H7 (cell line): Measurements from ENCODE around the gene KIAA1755. TPM values are rescaled to one million over a fixed set of nuclear protein-coding genes. Genes with fewer than 3 reads are reported as not detected.
A peak's percentile ranks its signal among the peaks of the same experiment; 100 is the strongest.

ENCODE experiments used
- DNase-seq: peaks from one replicate; pipeline ENCODE4 v3.0.0; 2012
- H3K27me3 ChIP-seq: 2 replicates; pipeline ENCODE4 v1.6.0; 2011; ENCODE audit warnings: mild to moderate bottlenecking, low read length; ENCODE audit not compliant: control insufficient read depth, insufficient read depth
- H3K36me3 ChIP-seq: replicated peaks from 2 replicates; pipeline ENCODE4 v1.5.1; 2011; ENCODE audit warnings: low read length; ENCODE audit not compliant: control insufficient read depth, insufficient read depth
- H3K4me3 ChIP-seq: 2 replicates; pipeline ENCODE4 v1.5.1; 2011; ENCODE audit warnings: low read depth, mild to moderate bottlenecking, control low read depth, low read length, moderate library complexity; ENCODE audit not compliant: insufficient read depth
- total RNA-seq: library from RNA; depleted of rRNA; stranded (reverse); fragments of >200 nt; shearing (Covaris generic); gene quantifications from 2 replicates; pipeline ENCODE4 v1.2.3, GENCODE V29; 2014

KIAA1755 gene
- total RNA-seq, 1 experiment from 2014 or later, result 0.24 TPM

- no peaks in the 10 kb centered on the region for H3K27me3 ChIP-seq
- no peak for DNase-seq
- no peak overlapping the region for H3K4me3 ChIP-seq
- no peaks in the 10 kb centered on the region for H3K36me3 ChIP-seq
Measured at GRCh38 chr20:38195521-38195920, 65.0 kb downstream of the KIAA1755 start.

- DNase-seq, result no peak
- Histone ChIP-seq H3K4me3 (no peak overlapping the region), H3K36me3 (no peaks in the 10 kb centered on the region), H3K27me3 (no peaks in the 10 kb centered on the region)
Measured at GRCh38 chr20:38194971-38195504, 65.5 kb downstream of the KIAA1755 start.

- Histone ChIP-seq H3K4me3 (no peak overlapping the region), H3K36me3 (no peaks in the 10 kb centered on the region), H3K27me3 (no peaks in the 10 kb centered on the region)
- DNase-seq, result peak; percentile 17
Measured at GRCh38 chr20:38193586-38194105, 66.9 kb downstream of the KIAA1755 start.

- Histone ChIP-seq H3K36me3 (no peaks in the 10 kb centered on the region), H3K4me3 (no peak overlapping the region), H3K27me3 (no peaks in the 10 kb centered on the region)
- no peak for DNase-seq
Measured at GRCh38 chr20:38192323-38192885, 68.1 kb downstream of the KIAA1755 start.

- Histone ChIP-seq H3K27me3 (no peaks in the 10 kb centered on the region), H3K4me3 (no peak overlapping the region), H3K36me3 (no peaks in the 10 kb centered on the region)
- no peak for DNase-seq
Measured at GRCh38 chr20:38191654-38192053, 68.9 kb downstream of the KIAA1755 start.

- Histone ChIP-seq H3K27me3 (no peaks in the 10 kb centered on the region), H3K4me3 (no peak overlapping the region), H3K36me3 (no peaks in the 10 kb centered on the region)
- no peak for DNase-seq
Measured at GRCh38 chr20:38190936-38191371, 69.6 kb downstream of the KIAA1755 start.

- Histone ChIP-seq H3K27me3 (no peaks in the 10 kb centered on the region), H3K36me3 (no peaks in the 10 kb centered on the region), H3K4me3 (no peak overlapping the region)
- no peak for DNase-seq
Measured at GRCh38 chr20:38190166-38190565, 70.4 kb downstream of the KIAA1755 start.

GRCh38 chr20:38187517-38187916, 73.0 kb downstream of the KIAA1755 start:
- Histone ChIP-seq H3K4me3 (no peak overlapping the region), H3K27me3 (no peaks in the 10 kb centered on the region), H3K36me3 (no peaks in the 10 kb centered on the region)
- DNase-seq, result peak; percentile 54

GRCh38 chr20:38186788-38187221, 73.7 kb downstream of the KIAA1755 start:
- Histone ChIP-seq H3K4me3 (no peak overlapping the region), H3K36me3 (no peaks in the 10 kb centered on the region), H3K27me3 (no peaks in the 10 kb centered on the region)
- DNase-seq, result no peak

GRCh38 chr20:38184101-38184500, 76.4 kb downstream of the KIAA1755 start:
- no peak overlapping the region for H3K4me3 ChIP-seq
- no peaks in the 10 kb centered on the region for H3K36me3 ChIP-seq
- DNase-seq, result no peak
- H3K27me3 ChIP-seq, result no peaks in the 10 kb centered on the region

GRCh38 chr20:38181971-38182370, 78.6 kb downstream of the KIAA1755 start:
- no peaks in the 10 kb centered on the region for H3K36me3 ChIP-seq
- H3K27me3 ChIP-seq, result no peaks in the 10 kb centered on the region

GRCh38 chr20:38181207-38181801, 79.2 kb downstream of the KIAA1755 start:
- H3K27me3 ChIP-seq, result no peaks in the 10 kb centered on the region
- DNase-seq, result no peak
- no peaks in the 10 kb centered on the region for H3K36me3 ChIP-seq
- H3K4me3 ChIP-seq, result no peak overlapping the region

More at GRCh38 chr20:38181971-38182370, 78.6 kb downstream of the KIAA1755 start:
- H3K4me3 ChIP-seq, result no peak overlapping the region
- no peak for DNase-seq

GRCh38 chr20:38180781-38181180, 79.8 kb downstream of the KIAA1755 start:
- DNase-seq, result no peak
- H3K36me3 ChIP-seq, result no peaks in the 10 kb centered on the region

GRCh38 chr20:38179846-38180245, 80.7 kb downstream of the KIAA1755 start:
- no peaks in the 10 kb centered on the region for H3K36me3 ChIP-seq
- no peaks in the 10 kb centered on the region for H3K27me3 ChIP-seq
- no peak overlapping the region for H3K4me3 ChIP-seq
- DNase-seq, result no peak

More at GRCh38 chr20:38180781-38181180, 79.8 kb downstream of the KIAA1755 start:
- no peaks in the 10 kb centered on the region for H3K27me3 ChIP-seq
- no peak overlapping the region for H3K4me3 ChIP-seq

GRCh38 chr20:38178581-38178980, 82.0 kb downstream of the KIAA1755 start:
- no peak for DNase-seq
- no peak overlapping the region for H3K4me3 ChIP-seq
- no peaks in the 10 kb centered on the region for H3K36me3 ChIP-seq
- no peaks in the 10 kb centered on the region for H3K27me3 ChIP-seq
